DMS153 treated with DMSO at 0.1 percent for 48 hours (cell line): ENCODE results near the gene P2RX3.

Experiments
- DNase-seq: peaks from one replicate; lab custom pipeline; 2025; ENCODE audit not compliant: unreplicated experiment; lab: John Stamatoyannopoulos, UW

Gene P2RX3

GRCh38 chr11:57309106-57310059 lies 28.8 kb upstream of the P2RX3 start:
- no peak for DNase-seq

GRCh38 chr11:57310091-57310490 lies 28.1 kb upstream of the P2RX3 start:
- DNase-seq, result no peak

- DNase-seq, result no peak
Measured at GRCh38 chr11:57310630-57311086, 27.5 kb upstream of the P2RX3 start.

GRCh38 chr11:57311109-57311936 lies 26.8 kb upstream of the P2RX3 start:
- peak; percentile 66 for DNase-seq

- DNase-seq, result no peak
Measured at GRCh38 chr11:57312511-57313021, 25.6 kb upstream of the P2RX3 start.

GRCh38 chr11:57313071-57313787 lies 24.9 kb upstream of the P2RX3 start:
- DNase-seq, result no peak

GRCh38 chr11:57313788-57314135 lies 24.4 kb upstream of the P2RX3 start:
- DNase-seq, result no peak

GRCh38 chr11:57314221-57314973 lies 23.8 kb upstream of the P2RX3 start:
- no peak for DNase-seq

DNA sequence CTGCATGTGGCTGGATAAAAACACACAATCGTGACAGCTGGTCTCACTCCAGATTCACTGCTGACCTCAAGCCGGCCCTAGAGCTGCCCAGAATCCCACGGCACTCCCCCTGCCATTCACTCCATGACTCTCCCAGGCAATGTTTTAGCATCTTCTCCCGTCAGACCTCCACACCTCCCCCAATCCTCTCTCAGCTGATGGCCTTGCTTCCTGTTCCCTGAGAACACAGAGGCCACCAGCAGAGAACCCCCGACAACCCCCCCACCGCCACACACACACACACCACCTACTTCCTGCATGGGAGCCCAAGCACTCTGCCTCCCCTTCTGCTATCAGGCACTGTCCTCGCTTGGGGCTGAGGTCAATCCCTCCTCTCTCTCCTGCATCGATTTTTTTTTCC lies 22.7 kb upstream of the P2RX3 start:
- no peak for DNase-seq

- no peak for DNase-seq
Measured at GRCh38 chr11:57316017-57316416, 22.1 kb upstream of the P2RX3 start.

DNA sequence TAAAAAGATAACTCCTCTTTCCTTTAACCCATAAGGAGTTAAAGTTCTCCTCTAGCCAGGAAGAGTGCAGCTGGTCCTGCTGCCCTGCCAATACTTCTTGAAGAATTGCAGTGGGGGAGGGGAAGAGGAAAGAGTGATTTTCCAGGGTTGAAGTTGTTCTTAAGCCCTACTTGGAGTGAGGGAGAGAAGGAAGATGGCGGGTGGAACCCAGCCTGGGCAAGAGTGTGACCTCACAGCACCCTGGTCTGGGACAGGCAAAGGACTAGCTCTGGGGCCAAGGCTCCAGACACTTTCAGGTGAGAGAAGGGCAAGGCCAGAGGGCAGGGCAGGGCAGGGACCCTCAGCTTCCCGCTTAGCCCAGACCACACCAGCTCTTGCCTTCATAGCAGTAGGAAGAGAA lies 20.0 kb upstream of the P2RX3 start:
- no peak for DNase-seq

- no peak for DNase-seq
Measured at GRCh38 chr11:57320067-57320718, 18.0 kb upstream of the P2RX3 start.

DNA sequence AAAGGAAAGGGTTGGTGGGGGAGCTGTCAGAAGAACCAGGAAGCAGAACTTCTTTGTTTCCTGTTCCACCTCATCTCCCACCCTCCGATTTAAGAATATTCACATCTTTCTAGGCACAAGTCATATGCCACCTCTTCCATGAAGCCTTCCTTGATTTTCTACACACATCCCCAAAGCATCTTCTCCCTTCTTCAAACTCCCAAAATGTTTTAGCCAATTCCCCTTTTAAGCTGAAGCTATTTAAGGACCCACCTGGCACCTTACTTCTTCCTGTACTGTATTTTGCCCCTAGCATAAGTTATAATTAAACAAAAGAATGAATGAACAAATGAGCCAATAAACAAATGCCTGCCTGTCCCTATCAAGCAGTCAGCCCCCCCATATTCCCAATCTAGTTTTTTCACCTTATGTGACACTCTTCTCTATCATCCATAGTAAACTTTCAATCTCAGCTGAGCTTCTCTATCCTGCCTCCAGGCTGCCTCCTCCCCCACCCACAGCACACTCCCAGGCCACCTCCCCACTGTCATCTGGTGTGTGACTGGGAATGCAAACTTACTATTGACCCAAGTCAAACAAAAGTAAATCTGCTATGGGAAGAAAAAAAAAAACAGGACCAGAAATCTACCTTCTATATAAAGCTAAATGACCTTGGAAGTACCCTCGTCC lies 17.3 kb upstream of the P2RX3 start:
- no peak for DNase-seq

DNA sequence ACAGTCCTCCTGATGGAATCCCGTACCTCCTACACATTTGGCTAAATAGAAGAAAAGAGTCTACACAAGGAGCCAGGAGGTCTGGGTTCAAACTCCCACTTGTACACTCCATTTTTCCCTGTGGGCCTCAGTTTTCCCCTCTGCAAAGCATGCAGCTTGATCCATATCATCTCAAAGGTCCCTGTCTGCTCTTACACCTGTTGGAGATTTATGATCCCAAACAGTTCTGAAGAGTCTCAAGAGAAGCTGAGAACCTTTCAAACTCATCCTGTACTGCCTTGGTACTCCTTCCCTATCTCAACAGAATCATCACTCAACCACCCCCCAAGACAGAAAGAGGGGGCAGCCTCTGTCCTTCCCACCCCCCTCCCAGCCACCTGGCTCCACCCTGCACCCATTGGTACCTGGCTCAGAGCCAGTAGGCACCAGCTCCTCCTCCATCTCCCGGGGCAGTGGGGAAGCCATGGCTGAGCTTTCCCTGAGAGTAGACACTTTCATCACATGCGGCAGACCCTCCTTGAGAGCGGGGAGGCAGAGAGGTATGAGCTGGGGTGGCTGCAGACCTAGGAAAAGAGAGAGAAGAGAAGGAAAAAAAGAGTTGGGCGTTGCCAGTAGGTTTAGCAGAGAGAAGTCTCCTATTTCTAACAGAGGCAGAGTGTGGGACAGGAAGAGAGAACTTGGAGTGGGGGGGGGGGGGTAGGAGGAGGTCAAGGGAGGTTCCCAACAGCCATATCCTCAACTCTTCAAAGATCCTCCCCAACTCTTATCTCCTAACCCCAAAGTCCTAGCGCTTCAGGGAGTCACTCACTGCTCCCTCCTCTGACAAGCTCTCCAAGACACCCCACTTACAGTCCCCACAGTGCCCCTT lies 16.5 kb upstream of the P2RX3 start:
- DNase-seq, result no peak

GRCh38 chr11:57322256-57323166 lies 15.6 kb upstream of the P2RX3 start:
- peak; percentile 65 for DNase-seq

GRCh38 chr11:57323167-57323854 lies 14.8 kb upstream of the P2RX3 start:
- DNase-seq, result no peak

DNA sequence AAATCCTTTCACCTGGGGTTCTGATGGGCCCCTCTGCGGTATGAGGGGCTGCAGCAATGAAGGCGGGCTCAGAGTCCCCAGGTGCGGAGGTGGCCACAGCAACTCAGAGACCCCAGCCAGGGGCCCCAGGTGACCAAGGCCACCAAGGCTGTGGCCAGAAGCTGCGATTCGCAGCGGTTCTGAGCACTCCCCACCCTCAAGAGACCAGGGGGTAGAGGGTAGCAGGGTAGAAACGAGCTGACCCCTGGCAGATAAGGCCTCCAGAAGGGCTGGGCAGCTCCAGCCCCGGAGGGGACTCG lies 14.3 kb upstream of the P2RX3 start:
- no peak for DNase-seq
